GM23248 (cell line): Measurements from ENCODE around the gene TSPAN3.

Source experiments
- EZH2 ChIP-seq: fragments of 200-600 bp; sonication (generic); IDR thresholded peaks from 2 replicates; pipeline ENCODE4 v1.6.1; 2018; ENCODE audit warnings: antibody characterized with exemption, mild to moderate bottlenecking; ENCODE audit not compliant: insufficient read depth, poor library complexity, severe bottlenecking
- EZH2phosphoT487 ChIP-seq: fragments of 200-600 bp; sonication (generic); IDR thresholded peaks from 2 replicates; pipeline ENCODE4 v1.6.1; 2018; ENCODE audit warnings: antibody characterized with exemption, moderate library complexity, mild to moderate bottlenecking, low read depth; ENCODE audit not compliant: insufficient read depth

- TF ChIP-seq EZH2 (no peak), EZH2phosphoT487 (no peak)
Measured at GRCh38 chr15:77023576-77024272, 47.2 kb downstream of the TSPAN3 start.
